HepG2 (cell line): ENCODE measurements around the gene RPS17. TPM values are rescaled to one million over a fixed set of nuclear protein-coding genes. Genes with fewer than 3 reads are reported as not detected.

Experiments
- ATAC-seq: fragments of 200-7000 bp; cut with Tn5 transposase; 3 replicates; pipeline ENCODE4 v1.9.1; 2020; ENCODE audit warnings: mild to moderate bottlenecking, moderate library complexity
- BruUV-seq: library from RNA; stranded (reverse); fragments of 400-500 nt; replicated peaks from 2 replicates; lab custom pipeline; 2021; lab: Mats Ljungman, UMichigan
- CTCF ChIA-PET: fragments of 300-600 bp; formaldehyde crosslinking; extraction: SDS; loops from one replicate; lab custom pipeline; 2021; ENCODE audit warnings: low total read pairs, inconsistent platforms, low intra/inter-chr PET ratio; lab: Yijun Ruan, JAX
- POLR2A ChIA-PET: fragments of 350-600 bp; sonication (Branson Sonifier 250); formaldehyde crosslinking; loops from one replicate; lab custom pipeline; 2020; ENCODE audit warnings: antibody characterized with exemption, inconsistent platforms; lab: Yijun Ruan, JAX
- DNase-seq: peaks from one replicate; pipeline ENCODE4 v3.0.0-alpha.2; 2015; ENCODE audit warnings: low spot score
- FAIRE-seq: peaks from 3 replicates; lab custom pipeline; 2011; peaks lifted over from hg19 to GRCh38; lab: Jason Lieb, UNC
- H2AFZ ChIP-seq: one replicate; pipeline ENCODE4 v1.6.1; 2011; ENCODE audit warnings: low read length, inconsistent platforms
- H3K27ac ChIP-seq: fragments of 300-600 bp; 3 replicates; pipeline ENCODE4 v1.8.0; 2011; ENCODE audit warnings: mixed run types, mild to moderate bottlenecking, mixed read lengths, low read length, inconsistent platforms; ENCODE audit not compliant: insufficient read depth; ENCODE audit errors: extremely low read length
- H3K27me3 ChIP-seq, 2 experiments: fragments of 200-600 bp in 1 of 2; 2 replicates in 1 of 2; 3 replicates in 1 of 2; pipeline versions ENCODE4 v1.6.0 to v1.8.0; 2011; ENCODE audit warnings: low read length in 2 of 2, mild to moderate bottlenecking in 2 of 2, moderate library complexity in 2 of 2, inconsistent platforms in 1 of 2; ENCODE audit not compliant: insufficient read depth in 2 of 2, control insufficient read depth in 1 of 2
- H3K36me3 ChIP-seq, 2 experiments: fragments of 200-600 bp in 1 of 2; replicated peaks in 1 of 2; 2 replicates in 1 of 2; 3 replicates in 1 of 2; pipeline versions ENCODE4 v1.5.1 to v1.8.0; 2011; ENCODE audit warnings: low read length in 2 of 2, inconsistent platforms in 1 of 2; ENCODE audit not compliant: insufficient read depth in 2 of 2, control insufficient read depth in 1 of 2
- H3K4me1 ChIP-seq: 2 replicates; pipeline ENCODE4 v1.5.1; 2012; ENCODE audit warnings: low read length, inconsistent platforms; ENCODE audit not compliant: insufficient read depth
- H3K4me2 ChIP-seq: 2 replicates; pipeline ENCODE4 v1.6.0; 2011; ENCODE audit warnings: low read depth, low read length, inconsistent platforms
- H3K4me3 ChIP-seq, 3 experiments: fragments of 200-600 bp in 1 of 3; sonication (generic), shearing (Covaris generic) in 1 of 3; replicated peaks in 1 of 3; 2 replicates each; pipeline ENCODE4 v1.5.1; 2011 to 2016; ENCODE audit warnings: low read length in 3 of 3, inconsistent platforms in 2 of 3, low read depth in 2 of 3, mild to moderate bottlenecking in 2 of 3, control low read depth in 1 of 3, mixed read lengths in 1 of 3; ENCODE audit not compliant: insufficient read depth in 1 of 3
- H3K79me2 ChIP-seq: one replicate; pipeline ENCODE4 v1.6.1; 2011; ENCODE audit warnings: low read length, inconsistent platforms; ENCODE audit not compliant: insufficient read depth
- H3K9ac ChIP-seq: 2 replicates; pipeline ENCODE4 v1.6.0; 2011; ENCODE audit warnings: mild to moderate bottlenecking, low read depth, low read length, inconsistent platforms; ENCODE audit not compliant: insufficient read depth
- H3K9me3 ChIP-seq: 2 replicates; pipeline ENCODE4 v1.5.1; 2012; ENCODE audit warnings: mild to moderate bottlenecking, low read length
- H4K20me1 ChIP-seq: 2 replicates; pipeline ENCODE4 v1.6.0; 2011; ENCODE audit warnings: inconsistent platforms, mild to moderate bottlenecking, low read length, moderate library complexity; ENCODE audit not compliant: insufficient read depth
- BATF2 ChIP-seq: sonication (generic); formaldehyde crosslinking; IDR thresholded peaks from 2 replicates; pipeline ENCODE4 v1.8.0; 2022; ENCODE audit warnings: mild to moderate bottlenecking, missing genetic modification reagents, moderate library complexity
- EEA1 ChIP-seq: sonication (generic); formaldehyde crosslinking; IDR thresholded peaks from 2 replicates; pipeline ENCODE4 v1.5.1; 2020; ENCODE audit warnings: mild to moderate bottlenecking, missing genetic modification reagents, borderline replicate concordance
- MAFF ChIP-seq: IDR thresholded peaks from 2 replicates; pipeline ENCODE4 v1.6.1; 2011; ENCODE audit warnings: low read depth, low read length, improper control_type of control experiment
- MAFK ChIP-seq, 2 experiments: IDR thresholded peaks in 1 of 2; conservative IDR thresholded peaks in 1 of 2; 2 replicates each; pipeline ENCODE4 v1.6.1; 2011; ENCODE audit warnings: improper control_type of control experiment in 2 of 2, low read length in 2 of 2
- PITX1 ChIP-seq: sonication (generic); formaldehyde crosslinking; IDR thresholded peaks from 2 replicates; pipeline ENCODE4 v1.5.1; 2020; ENCODE audit warnings: mild to moderate bottlenecking, missing genetic modification reagents
- PRDM4 ChIP-seq: sonication (generic); formaldehyde crosslinking; IDR thresholded peaks from 2 replicates; pipeline ENCODE4 v1.9.0; 2021; ENCODE audit warnings: missing genetic modification reagents, borderline replicate concordance
- SMAD1 ChIP-seq: sonication (generic); formaldehyde crosslinking; IDR thresholded peaks from 2 replicates; pipeline ENCODE4 v1.4.0; 2020; ENCODE audit warnings: missing genetic modification reagents, low read depth, mild to moderate bottlenecking, borderline replicate concordance
- TFDP2 ChIP-seq: sonication (generic); formaldehyde crosslinking; IDR thresholded peaks from 2 replicates; pipeline ENCODE4 v1.4.0; 2020; ENCODE audit warnings: missing genetic modification reagents
- ZNF230 ChIP-seq: sonication (generic); formaldehyde crosslinking; IDR thresholded peaks from 2 replicates; pipeline ENCODE4 v1.4.0; 2020; ENCODE audit warnings: mild to moderate bottlenecking, missing genetic modification reagents
- ZNF564 ChIP-seq: sonication (generic); formaldehyde crosslinking; IDR thresholded peaks from 2 replicates; pipeline ENCODE4 v1.8.1; 2023; ENCODE audit warnings: mild to moderate bottlenecking, missing genetic modification reagents
- ZNF720 ChIP-seq: sonication (generic); formaldehyde crosslinking; IDR thresholded peaks from 2 replicates; pipeline ENCODE4 v1.4.0; 2020; ENCODE audit warnings: missing genetic modification reagents
- WGBS: methylation state at CpG from one replicate; pipeline ENCODE4 v1.1.6; 2017; ENCODE audit warnings: low lambda C conversion rate; 5-methylcytosine and 5-hydroxymethylcytosine counted together
- in situ Hi-C: cut with HindIII; loops from 2 replicates; pipeline ENCODE4 v1.10.0; 2017; ENCODE audit warnings: low pct_unique_long_range_greater_than_20kb; ENCODE audit not compliant: extremely low pct_ligation_motif_present
- intact Hi-C: fragments of 100-400 bp; cut with micrococcal nuclease; formaldehyde crosslinking; loops from one replicate; pipeline ENCODE4 v1.10.0; 2022; ENCODE audit not compliant: unreplicated experiment
- polyA plus RNA-seq, 8 experiments: library from polyadenylated mRNA; depleted of rRNA in 3 of 8; stranded (reverse) in 7 of 8; unstranded in 1 of 8; fragments of >200 nt; fragmentation: Illumina TruSeq in 4 of 8; extraction: Trizol in 4 of 8; gene quantifications; 2 replicates each; pipeline versions ENCODE4 v1.2.1 to v1.2.3, GENCODE V29; 2011 to 2016; ENCODE audit warnings: low read depth in 4 of 8, missing spikeins in 1 of 8, mixed read lengths in 1 of 8; ENCODE audit not compliant: insufficient read depth in 1 of 8
- total RNA-seq, 5 experiments: library from RNA; depleted of rRNA; stranded (reverse); fragments of >200 nt; fragmentation: Illumina TruSeq; extraction: Trizol; gene quantifications; 2 replicates each; pipeline ENCODE4 v1.2.3, GENCODE V29; 2016; ENCODE audit warnings: low read depth in 1 of 5

The RPS17 gene
- total and polyA plus RNA-seq, 2 of the 13 experiments (the other 11 are each of a cell fraction or from before 2014, with no cell fraction given) = 2,570 to 5,021 TPM

GRCh38 chr15:82569834-82570233, 29.6 kb upstream of the RPS17 start:
- DNase-seq (no peak), FAIRE-seq (no peak), ATAC-seq (no peak)
- TF ChIP-seq ZNF230 (CRISPR knock-in tag) = no peak
- no peak for TF ChIP-seq SMAD1 (CRISPR knock-in tag)
- no peak for TF ChIP-seq EEA1 (CRISPR knock-in tag)
- TF ChIP-seq MAFK (conservative IDR thresholded peaks at IDR 0.05 in 1 of 2, IDR thresholded peaks at IDR 0.05 in 1 of 2; ENCODE audit: low read length in 2 of 2) = peak; percentile 79 to 92
- no peak for TF ChIP-seq ZNF720 (CRISPR knock-in tag)
- no peak for TF ChIP-seq PITX1
- TF ChIP-seq PRDM4 (CRISPR knock-in tag) = no peak
- no peak for TF ChIP-seq TFDP2 (CRISPR knock-in tag)
- TF ChIP-seq MAFF = peak; percentile 87
- no peak for TF ChIP-seq BATF2 (CRISPR knock-in tag)
- no peak for TF ChIP-seq ZNF564
- in situ Hi-C loops = no loop called here
- no peaks in the 10 kb centered on the region for H3K9me3 ChIP-seq
- no peaks in the 10 kb centered on the region for H3K79me2 ChIP-seq
- peaks cover 1 to 31% of the 10 kb centered on the region in 2 experiments; a peak in 3 of 5 replicates for H3K27me3 ChIP-seq
- H3K9ac ChIP-seq = no peak overlapping the region
- H3K4me2 ChIP-seq = no peak overlapping the region
- no peaks in the 10 kb centered on the region for H3K36me3 ChIP-seq
- H3K4me3 ChIP-seq = no peak overlapping the region
- WGBS = 22% methylated on average over 3 of the region's 4 CpGs
- CTCF ChIA-PET = no interaction called here
- POLR2A ChIA-PET = no interaction called here
- H3K4me1 ChIP-seq = peaks cover 21% of the 10 kb centered on the region
- H3K27ac ChIP-seq = no peak overlapping the region
- intact Hi-C loops = no loop called here
- BruUV-seq = no TSS peak
- H2AFZ ChIP-seq = no peak overlapping the region
- H4K20me1 ChIP-seq = no peaks in the 10 kb centered on the region
